GM12801 (cell line): ENCODE results near the gene SVBP.

Experiments
- TF ChIP-seq, protein P1 (sequence below): IDR thresholded peaks from one replicate; pipeline ENCODE4 v1.5.1; 2011; ENCODE audit warnings: control low read depth; ENCODE audit not compliant: insufficient read length; ENCODE audit errors: extremely low read depth

The SVBP gene, protein sequence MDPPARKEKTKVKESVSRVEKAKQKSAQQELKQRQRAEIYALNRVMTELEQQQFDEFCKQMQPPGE

GRCh38 chr1:42816585-42817439 is at the start of gene SVBP, which contains the start of gene ERMAP:
SVBP (minus strand) TSS chr1:42817397; CDS start chr1:42816544, 853 bp downstream.
ERMAP (plus strand) TSS chr1:42817122; CDS start chr1:42830449, 13,327 bp downstream.
- TF ChIP-seq, protein P1, sequence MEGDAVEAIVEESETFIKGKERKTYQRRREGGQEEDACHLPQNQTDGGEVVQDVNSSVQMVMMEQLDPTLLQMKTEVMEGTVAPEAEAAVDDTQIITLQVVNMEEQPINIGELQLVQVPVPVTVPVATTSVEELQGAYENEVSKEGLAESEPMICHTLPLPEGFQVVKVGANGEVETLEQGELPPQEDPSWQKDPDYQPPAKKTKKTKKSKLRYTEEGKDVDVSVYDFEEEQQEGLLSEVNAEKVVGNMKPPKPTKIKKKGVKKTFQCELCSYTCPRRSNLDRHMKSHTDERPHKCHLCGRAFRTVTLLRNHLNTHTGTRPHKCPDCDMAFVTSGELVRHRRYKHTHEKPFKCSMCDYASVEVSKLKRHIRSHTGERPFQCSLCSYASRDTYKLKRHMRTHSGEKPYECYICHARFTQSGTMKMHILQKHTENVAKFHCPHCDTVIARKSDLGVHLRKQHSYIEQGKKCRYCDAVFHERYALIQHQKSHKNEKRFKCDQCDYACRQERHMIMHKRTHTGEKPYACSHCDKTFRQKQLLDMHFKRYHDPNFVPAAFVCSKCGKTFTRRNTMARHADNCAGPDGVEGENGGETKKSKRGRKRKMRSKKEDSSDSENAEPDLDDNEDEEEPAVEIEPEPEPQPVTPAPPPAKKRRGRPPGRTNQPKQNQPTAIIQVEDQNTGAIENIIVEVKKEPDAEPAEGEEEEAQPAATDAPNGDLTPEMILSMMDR = no peak

- TF ChIP-seq, protein P1 = no peak
Measured at GRCh38 chr1:42866549-42866948, 49.4 kb upstream of the SVBP start.

DNA sequence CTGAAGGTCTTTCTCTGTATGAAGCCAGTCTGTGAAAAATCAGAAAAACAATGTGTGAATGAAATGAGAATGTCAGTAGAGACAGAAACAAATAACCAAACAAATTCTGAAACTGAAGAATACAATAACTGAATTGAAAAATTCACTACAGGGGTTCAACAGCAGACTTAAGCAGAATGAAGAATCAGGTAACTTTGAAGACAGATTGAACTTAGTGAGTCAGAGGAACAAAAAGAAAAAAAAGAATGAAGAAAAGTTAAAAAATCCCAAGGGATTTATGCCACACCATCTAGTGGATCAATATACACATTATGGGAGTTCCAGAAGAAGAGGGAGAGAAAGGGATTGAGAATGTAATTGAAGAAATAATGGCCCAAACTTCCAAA is 43.8 kb upstream of the SVBP start:
- TF ChIP-seq, protein P1 = no peak

- TF ChIP-seq, protein P1 = no peak
Measured at GRCh38 chr1:42860339-42861013, 43.3 kb upstream of the SVBP start.

DNA sequence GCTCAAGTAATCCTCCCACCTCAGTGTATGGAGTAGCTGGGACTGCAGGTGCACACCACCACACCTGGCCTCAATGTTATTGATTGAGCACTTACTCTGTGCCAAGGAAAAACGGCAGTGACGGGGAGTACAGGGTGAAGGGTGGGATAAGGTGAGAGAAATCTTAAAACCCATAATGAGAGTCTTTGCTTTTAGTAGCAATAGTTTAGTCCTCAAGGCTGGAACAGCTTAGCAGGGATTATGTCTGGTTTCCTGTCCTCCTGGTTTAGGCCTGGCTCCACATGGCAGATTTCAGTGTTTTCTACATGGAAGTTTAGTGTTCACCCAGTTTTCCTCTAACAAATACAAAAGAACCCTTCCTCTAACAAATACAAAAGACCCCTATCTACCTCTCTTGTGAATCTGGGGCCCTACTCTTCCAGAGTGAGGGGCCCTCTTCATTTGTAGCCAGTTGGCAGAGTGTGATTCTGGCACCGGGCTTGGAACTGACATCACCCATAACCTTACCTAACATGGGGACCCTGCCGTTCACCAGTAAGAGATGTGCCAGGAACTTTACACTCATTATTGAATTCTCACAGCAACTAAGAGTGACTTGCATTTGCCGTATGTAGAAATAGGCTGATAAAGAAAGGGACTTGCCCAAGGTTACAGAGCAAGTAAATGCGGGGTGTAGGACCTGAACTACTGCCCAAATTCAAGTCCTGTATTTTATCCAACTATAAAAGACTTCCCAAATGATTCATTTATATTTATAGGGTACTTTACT is 36.1 kb upstream of the SVBP start:
- TF ChIP-seq, protein P1 = no peak

DNA sequence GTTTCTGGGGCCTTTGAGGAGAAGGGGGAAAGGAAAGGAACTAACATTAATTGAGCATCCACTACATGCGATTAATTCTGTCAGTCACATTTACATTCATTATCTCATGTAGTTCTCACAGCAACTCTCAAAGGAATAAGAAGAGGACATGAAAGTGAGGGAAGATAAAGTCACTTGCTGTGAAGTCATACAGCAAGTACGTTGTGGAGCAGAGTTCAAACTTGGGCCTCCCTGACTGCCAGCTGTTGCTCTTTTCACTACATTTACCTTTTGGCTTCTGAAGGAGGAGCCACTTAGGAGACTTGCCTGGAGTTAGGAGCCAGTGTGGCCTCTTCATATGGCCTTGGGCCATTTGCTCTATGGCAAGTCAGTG is 35.4 kb upstream of the SVBP start:
- TF ChIP-seq, protein P1 = no peak

GRCh38 chr1:42851960-42852607 is 34.9 kb upstream of the SVBP start:
- TF ChIP-seq, protein P1 = no peak
